AG08395 (cell line): ENCODE data around the gene SCN2B.
A peak's percentile ranks its signal among the peaks of the same experiment; 100 is the strongest.

Source experiments
- DNase-seq: peaks from one replicate; pipeline ENCODE4 v3.0.0; 2012; ENCODE audit warnings: mixed read lengths, low spot score

Gene SCN2B

DNA sequence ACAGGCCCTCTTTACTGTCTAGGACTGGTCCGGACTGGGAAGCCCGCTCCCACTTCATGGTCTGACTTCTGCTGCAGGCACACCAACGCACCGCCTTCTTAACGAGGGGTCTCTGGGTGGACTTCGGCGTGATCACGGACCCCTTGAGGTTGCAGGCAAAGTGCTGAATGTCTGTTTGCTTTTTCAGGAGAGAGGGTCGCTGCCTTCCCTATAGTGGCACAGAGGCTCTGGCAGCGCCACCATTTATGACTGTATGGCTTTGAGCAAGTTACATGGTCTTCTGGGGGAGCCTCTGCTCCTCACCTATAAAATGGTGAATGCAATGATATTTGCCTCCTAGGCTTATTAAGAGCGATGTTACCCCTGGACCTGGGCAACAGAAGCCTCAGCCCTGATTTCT, 22.5 kb downstream of the SCN2B start:
- no peak for DNase-seq

DNA sequence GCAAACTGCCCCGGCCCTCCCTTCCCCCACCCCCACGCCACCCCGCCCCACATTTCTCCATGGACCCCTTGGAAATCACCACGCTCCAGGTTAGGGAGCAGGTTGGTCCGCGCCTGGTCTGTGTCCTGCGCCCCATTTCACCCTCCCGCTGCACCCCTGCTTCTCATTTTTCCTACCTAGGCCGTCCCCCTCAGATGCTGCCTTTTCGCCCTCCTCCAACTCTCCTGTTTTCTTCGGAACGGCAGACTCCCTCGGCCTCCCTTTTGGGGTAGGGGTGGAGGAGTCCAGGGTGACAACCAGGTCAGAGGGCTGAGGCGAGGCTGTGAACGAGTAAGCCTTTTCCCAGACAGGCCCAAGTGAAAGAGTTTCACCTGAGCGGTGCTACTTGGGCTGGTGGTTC, 22.9 kb downstream of the SCN2B start:
- no peak for DNase-seq

DNA sequence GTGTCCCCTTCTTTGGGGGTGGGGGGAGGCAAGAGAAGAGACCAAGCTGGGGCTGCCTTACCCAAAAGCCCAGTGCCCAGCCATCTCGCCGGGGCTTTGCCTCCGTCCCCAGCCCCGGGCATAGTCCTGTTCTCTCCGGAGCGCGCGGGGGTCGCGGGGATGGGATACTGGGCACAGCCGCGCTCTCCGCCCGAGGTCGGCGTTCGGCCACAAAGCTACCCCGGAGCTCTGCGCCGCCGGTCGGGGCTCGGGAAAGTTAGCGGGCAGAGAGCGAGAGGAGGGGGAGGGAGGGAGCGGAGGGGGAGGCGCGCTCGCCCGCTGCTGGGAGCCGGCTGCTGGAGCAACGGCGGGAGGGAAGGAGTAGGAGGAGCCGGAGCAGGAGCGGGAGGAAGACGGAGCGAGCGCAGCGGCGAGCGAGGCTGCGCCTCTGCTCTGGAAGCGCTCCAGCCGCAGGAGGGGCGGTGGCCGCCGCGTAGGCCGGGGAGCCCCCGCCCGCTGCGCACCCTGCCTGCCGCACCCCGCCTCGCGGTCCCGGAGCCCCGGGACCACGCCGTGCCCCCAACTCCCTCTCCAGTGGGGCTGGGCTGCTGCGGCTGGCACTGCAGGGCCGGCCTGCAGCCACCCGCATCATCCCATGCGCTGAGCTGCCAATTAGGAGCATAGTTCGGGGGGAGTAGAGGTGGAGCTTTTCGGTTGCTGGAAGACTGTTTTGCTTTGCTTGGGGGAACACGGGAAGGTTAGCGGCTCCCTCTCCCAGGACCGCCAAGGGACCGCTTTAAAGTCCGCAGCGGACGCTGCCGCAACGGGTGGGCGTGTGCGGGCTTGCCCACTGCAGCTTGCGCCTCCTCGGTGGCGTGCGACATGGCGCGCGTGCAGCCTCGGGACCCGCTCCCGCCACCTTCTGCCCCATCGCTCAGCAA, 23.6 kb downstream of the SCN2B start, which contains the start of gene SCN4B:
TSS of gene SCN4B (minus strand) at position 272 of the 920 bp plus-strand sequence. CDS start at position 122, 150 bp downstream.
- peak; percentile 71 for DNase-seq

DNA sequence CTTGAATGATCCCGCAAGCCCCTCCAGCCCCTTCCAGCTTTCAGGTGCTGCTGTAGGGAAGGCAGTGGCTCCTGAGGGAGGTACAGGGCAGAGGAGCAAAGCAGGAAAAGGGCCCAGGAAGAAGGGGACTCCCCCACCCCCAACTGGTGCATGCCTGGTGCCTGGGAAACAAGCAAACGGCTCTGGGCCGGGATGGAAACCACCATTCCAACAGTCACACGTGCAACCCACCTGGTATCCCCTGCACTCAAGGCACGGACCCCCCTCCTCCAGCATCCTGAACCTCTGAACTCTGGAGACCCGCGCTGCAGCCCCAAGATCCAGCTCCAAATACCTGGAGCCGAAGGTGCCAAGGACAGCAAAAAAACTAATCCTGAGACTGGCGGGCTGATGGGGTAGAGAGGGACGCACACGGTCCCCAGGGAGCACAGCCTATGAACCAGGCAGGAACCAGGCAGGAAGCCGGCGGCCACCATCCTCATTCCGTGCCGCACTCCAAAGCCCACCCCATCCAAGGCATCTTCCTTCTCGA, 24.4 kb downstream of the SCN2B start:
- DNase-seq, result no peak

DNA sequence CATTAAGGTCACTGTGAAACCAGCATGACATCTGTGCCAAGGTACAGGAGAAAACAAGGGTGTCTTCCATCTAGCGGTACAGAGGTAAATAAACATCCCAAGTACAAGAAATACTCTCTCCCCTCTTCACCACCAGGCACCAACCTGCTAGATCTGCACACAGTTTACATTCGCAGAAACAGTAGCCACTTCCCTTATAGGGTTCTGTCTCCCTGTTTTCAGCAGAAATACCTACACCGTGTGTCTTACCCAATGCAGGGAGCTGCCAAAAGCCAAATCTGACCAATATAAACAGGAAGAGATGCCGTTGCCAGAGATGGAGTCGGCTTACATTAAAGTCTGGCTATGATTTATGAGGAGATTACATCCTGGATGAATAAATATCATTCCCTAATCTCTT, 25.0 kb downstream of the SCN2B start:
- no peak for DNase-seq

DNA sequence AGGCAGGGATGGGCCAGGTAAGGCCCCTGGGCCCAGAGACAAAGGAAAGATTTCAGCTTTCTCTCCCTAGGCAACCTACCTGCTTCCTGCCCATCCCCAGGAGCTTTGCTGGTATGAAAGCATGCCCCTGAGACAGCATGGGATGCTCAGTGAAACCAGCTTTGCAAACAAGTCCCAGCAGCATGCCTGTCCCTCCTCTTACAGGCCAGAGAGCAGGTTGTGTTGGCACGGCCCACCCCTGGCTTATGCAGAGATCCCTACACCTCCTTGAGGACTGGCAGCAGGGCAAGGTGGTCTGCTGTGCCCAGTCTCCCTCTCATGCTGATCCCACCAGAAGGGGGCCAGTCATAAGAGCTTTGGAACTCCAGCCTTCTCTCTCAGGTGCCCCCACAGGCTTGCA, 26.9 kb downstream of the SCN2B start:
- DNase-seq, result no peak

DNA sequence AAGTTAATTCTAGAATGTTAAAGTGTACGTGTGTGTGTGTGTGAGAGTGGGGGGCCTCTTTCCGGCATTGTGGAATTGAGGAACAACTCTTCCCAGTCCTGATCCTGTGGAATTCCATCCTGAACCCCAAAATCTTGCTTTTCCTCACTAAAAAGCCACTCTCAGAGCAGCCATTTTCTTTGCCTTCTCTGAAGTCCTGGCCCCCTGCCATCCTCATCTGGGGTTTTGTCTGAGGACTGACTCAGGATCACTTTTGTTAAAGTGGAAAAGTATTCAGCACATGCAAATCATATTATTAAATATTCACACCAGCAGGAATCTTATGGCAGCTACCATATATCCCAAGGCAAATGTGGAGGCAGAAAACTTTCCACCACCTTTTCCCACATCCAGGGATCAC, 27.6 kb downstream of the SCN2B start:
- DNase-seq, result no peak

DNA sequence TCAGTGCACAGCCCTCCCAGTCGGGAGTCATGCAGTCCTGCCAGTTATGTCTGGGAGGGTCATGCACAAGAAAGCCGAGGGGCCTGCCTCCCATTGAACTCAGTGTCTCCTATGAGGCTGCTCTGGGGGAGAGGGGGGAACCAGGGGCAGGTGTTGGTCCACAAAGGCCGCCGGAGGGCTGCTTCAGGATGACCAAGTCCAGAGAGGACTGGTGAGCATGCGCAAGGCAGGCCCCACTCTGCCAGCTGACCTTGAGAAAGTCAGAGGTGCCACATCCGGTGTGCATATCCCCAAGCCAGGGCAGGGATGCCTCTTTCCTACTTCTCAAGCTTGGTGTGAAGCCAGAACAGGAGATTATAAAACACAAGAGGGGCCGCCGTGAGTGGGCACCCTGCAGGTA, 28.2 kb downstream of the SCN2B start:
- no peak for DNase-seq

DNA sequence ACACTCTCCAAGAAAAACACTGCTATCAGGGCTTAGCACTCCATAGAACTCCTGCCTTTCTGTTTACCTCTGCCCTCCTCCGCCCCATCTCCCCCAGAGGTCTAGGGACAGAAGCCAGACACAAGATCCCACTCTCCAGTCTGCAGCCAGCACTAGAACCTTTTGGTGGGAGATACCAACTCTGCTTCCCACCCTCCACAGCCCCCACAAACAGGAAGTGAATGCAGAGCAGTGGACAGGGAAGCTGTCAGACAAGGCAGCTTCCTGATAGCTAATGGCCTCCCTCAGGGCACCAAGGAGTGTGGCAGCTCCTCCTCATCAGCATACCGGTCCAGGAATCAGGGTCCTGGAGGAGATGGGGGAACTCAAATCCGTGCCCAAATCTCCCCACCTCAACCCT, 28.9 kb downstream of the SCN2B start:
- DNase-seq, result no peak

DNA sequence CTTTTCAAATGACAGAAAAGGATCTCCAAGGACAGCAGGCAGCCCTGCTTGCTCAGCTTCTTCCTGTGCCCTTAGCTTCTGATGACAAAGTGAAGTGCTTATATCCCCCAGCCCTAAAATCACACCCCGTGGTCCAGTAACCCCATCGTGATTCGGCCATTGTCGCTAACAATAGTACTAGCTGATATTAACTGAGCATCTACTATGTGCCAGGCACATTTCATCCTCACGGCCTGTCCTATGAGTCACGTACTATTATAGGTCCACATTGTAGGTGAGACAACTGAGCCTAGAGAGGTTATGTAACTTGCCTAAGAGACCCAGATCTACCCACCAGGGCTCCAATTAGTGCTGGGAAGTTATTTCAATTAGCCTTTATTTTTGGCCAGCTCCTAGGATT, 29.9 kb downstream of the SCN2B start:
- DNase-seq, result no peak

DNA sequence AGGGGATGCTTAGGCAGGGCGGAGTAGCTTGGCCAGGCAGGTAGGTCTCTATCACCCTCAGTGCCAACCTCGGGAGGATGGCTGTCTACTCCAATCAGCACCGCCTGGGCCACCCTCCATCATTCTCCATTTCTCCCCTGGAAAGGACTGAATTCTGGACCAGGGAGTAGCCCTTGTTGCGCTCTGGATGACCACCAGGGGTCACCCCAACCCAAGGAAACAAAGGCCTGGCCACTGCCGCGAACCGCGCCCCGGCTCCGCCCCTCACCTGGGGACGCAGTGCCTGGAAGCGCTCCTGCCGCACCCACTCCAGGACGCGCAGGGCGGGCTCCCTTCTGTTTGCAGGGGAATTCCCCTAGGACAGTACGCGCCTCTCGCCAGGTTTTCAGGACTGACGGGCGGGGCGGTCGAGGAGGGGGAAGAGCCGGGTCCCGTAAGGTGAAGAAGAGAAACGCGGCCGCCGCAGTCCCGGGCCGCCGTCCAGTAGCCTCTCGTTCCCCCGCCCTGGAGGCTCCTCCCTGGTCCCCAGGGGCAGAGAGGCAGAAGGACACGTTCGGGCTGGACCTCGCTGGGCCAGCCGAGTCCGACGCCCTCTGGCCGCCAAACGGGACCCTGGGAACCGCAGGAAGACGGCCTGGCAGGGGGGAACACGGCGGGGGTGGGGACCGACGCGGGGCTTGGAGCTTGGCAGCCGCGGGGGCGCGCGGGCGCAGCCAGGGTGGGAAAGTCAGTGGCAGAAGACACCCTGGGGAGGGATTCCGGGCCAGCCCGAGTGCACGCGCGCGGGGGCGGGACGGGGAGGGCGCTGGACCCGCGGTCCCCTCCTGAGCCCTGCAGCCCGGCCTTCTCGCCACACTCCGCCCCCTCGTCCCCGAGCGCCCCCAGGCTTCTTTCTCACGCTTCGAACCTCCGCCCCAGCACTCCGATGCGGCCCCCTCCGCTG, 30.9 kb downstream of the SCN2B start:
- DNase-seq, result peak; percentile 92

DNA sequence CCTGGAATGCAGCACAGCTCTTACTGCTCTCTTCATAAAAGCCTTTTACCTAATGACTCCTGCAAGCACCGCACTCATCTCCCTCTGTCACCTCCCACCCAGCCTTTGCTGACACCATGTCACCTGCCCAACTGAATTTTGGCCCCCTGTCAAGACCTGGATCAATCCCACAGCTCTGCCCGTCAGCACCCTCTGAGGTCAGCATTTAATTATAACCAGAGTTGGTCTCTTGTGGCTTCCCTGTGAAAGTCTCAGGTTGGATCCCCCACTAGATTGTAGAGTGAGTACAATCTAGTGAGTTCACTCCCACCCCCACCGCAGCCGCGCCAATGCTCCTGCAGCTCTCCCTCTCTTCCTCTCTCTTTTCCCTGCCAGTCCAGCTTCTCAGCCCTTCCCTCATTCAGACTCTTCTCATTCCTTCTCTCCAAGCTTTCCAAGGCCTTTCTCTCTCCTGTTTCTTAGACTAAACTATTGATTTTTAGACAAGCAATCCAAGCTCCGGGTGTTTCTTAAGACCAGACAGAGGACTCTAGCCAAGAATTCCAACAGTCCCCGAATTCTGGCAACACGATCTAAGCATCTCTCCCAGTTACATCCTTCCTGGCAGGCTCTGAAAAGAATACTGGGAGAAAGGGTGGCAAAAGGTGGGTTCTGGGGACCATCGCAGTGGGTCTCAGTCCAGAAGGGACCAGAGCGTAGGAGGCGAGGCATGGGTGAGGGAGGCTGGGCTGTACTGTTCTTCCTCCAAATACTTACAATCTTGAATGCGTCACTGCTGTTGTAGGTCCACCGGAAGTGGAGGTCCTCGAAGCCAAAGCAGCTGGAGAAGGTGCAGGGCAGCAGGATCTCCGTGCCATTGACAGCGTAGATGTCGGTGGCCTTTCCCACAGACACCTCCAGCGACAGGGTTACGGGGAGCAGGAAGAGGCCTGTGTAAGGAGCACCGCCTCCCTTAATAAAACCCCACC, 31.9 kb downstream of the SCN2B start:
- no peak for DNase-seq

DNA sequence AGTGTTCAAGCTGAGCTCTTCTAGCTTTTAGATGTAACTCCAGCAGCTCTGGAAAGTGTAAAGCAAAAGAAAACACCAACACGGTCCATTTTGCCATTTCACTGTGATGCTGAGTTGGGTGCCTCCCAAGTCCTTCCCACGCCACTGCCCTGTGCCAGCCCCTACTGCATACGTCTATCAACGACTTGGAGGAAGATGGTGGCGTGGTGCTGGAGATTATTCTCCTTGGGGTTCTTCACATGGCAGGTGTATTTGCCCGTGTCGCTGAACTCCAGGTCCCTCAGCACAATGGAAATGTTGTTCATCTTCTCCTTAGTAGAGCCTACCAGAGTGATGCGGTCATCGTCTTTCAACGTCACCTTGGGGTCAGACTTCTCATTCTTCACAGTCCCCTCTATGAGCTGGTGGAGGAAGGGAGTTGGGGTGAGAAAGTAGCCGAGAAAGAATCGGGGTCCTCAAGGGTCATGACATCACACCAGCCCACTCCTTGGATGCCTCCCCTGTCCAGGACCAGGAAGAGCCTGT, 32.7 kb downstream of the SCN2B start:
- no peak for DNase-seq

DNA sequence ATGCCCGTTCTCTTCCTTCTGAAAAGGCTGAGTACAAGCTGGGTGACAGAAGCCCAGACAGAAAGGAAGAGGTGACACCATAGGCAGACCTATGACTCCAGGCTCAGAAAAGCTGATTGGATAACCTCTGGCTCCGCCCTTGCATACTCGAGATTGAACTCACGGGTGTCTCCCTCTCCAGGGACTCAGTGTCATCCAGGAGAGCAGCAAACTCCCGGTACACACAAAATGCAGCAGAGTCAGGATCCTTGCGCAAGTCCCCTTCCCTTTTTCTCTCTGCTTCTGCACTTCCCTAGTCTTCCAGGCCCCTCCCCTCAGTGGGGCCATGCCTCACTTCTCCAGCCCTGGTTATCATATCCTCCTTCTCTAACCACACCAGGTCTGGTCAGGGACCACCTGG, 33.6 kb downstream of the SCN2B start:
- DNase-seq, result no peak

DNA sequence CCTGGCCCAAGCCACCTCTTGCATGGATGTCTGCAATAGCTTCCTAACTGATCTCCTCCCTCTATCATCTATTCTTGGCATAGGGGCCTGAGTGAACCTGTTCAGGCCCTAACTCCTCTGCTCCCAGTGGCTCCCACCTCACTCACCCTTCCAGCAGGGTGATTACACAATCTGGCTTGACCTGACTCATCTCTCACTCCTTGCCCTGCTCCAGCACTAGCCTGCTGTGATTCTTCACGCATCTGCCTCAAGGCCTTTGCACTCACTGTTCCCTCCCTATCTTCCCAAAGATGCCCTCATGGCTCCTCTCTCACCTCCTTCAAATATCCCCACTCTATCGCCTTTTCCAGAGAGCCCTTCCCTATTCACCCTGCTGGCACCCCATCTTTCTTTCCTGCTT, 34.4 kb downstream of the SCN2B start:
- DNase-seq, result peak; percentile 26

DNA sequence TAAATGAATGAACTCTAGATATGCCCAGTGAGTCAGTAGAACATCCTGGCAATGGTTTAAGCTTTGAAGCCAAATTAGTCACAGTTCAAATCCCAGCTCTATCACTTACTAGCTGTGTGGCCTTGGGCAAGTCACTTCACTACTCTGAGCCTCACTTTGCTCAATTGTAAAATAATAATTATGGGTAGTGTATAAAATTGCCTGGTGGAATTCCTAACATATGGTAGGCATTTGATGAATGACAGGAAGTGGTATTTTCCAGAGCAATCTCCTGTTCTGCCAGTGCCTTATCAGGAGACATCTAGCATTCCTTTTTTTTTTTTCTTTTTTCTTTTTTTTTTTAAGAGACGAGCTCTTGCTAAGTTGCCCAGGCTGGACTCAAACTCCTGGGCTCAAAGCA, 36.9 kb downstream of the SCN2B start:
- DNase-seq, result no peak

DNA sequence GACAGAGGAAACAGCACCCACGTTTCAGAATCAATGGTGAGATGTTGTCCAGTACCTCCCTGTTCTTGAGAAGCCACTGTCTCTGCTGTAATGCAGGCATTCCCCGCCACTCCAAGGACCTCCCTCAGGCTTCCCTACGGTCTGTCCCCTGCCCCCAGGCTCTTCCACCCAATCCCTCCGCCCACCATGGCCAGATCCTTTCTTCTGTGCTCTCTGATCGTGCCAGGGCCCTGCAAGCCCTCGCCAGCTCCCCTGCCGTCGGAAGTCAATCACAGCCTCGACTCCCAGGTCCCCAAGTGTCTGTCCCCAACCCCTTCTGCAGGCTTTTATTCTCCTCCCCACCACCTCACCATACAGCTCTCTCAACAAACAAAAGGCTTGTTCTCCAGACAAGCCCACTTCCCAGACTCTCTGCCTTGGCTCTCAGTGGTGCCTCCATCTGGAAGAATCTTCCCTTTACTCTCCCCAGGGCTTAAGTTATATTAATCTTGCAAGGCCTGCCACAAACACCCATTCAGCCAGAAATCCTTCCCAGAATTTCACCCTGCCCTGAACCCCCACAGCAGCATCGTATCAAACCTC, 37.5 kb downstream of the SCN2B start:
- no peak for DNase-seq

DNA sequence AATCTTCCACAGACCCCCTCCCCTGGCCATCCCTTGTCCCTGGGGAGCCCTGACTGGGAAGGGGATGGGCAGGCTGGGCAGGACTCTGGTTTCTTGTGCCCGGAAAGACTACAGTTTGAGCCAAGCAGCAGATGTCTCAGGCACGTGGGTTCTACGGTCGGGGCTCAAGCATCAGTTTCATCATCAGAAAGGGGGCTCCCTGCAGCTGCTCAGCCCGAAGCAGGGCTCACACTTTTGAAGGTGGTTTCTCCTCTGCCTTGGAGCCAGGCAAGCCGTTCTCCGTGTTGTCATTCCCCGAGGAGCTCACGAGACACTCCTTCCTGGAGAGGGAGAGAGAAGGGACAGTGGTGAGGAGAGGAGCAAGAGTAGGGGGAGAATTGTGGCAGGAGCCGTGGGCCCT, 39.6 kb downstream of the SCN2B start:
- DNase-seq, result no peak

DNA sequence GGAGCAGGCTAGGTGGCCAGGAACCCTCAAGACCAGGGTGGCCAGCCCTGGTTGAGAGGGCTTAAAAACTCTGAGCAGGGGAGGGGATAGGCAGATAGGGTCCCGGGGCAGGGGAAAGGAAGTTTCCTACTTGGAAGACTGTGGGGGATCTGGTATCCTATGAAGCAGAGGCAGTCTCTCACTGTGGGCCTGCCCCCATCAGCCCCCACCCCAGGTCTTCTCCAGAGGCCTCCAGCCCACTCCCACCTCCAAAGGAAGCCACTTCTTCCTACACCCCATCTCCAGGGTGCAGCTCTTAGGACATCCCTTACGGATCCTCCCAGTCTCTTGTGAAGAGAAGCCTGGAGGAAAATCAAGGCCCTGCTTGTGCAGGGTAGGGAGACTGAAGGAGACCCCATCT, 40.1 kb downstream of the SCN2B start:
- no peak for DNase-seq

DNA sequence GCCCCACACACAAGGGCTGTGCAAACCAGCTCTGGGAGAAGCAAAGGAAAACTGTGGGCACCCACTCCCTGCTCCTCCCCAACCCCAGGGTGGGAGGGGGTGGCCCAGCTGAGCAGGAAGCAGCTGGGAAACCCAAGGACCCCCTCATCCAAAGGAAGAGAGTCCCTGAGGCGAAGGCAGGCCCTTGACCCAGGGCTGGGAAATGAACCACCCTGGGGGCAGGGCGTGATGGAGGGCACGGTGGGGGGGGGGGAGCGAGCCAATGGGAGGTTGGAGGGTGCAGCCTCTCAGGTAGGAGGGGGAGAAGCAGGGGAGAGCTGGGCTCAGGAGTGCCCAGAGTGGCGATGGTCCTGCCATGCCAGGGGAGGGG, 40.7 kb downstream of the SCN2B start:
- no peak for DNase-seq
